Measurements from ENCODE around the gene DYNLRB1. TPM values are rescaled to one million over a fixed set of nuclear protein-coding genes. Genes with fewer than 3 reads are reported as not detected.
A peak's percentile ranks its signal among the peaks of the same experiment; 100 is the strongest.

Gene DYNLRB1
- total RNA-seq, 2 experiments from 2014 or later: 66.6 to 70.9 TPM

DNA sequence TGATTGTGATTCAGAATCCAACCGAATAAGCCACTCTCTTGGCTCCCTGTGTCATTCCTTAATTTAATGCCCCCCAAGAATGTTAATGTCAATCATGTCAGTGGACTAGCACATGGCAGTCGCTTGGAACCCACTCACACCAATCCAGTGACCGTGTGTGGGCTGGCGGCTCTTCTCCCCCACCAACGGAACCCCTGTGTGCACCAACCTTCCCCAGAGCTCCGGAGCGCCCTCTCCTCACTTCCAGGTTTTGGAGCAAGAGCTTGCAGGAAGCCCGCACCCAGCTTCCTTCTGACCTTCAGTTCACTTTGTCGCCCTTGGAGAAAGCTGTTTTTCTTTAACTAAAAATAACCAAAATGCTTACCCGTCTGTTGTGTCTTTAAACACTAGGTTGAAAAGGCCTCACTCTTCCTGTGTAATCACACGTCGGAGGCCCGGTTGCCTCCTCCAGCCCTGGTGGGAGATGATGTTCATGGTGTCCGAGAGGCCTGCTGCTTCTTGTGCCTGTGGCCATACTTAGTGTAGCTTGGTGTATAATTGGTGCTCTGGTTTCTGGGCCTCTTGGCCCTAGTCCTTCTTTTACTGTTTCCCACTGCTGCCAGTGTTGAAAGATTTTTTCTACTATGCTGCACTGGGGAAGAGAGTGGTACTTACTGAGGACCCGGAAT, 24.5 kb downstream of the DYNLRB1 start:
- peak overlapping the region; percentile 71 for H3K27ac Mint-ChIP-seq
- ChIA-PET POLR2A (interaction anchor here (1.0 kb wide), 1 partner anchor 11 kb away, joined by 4 read pairs; no protein-coding TSS in a partner anchor), CTCF (interaction anchor here (0.7 to 4.1 kb wide), 8 partner anchors 9 to 229 kb away, joined by 3 to 17 read pairs (median 10); no protein-coding TSS in a partner anchor)
- ATAC-seq (no peak), DNase-seq (no peak)
- no peak overlapping the region for H3K4me3 Mint-ChIP-seq
- TF ChIP-seq, protein P1, sequence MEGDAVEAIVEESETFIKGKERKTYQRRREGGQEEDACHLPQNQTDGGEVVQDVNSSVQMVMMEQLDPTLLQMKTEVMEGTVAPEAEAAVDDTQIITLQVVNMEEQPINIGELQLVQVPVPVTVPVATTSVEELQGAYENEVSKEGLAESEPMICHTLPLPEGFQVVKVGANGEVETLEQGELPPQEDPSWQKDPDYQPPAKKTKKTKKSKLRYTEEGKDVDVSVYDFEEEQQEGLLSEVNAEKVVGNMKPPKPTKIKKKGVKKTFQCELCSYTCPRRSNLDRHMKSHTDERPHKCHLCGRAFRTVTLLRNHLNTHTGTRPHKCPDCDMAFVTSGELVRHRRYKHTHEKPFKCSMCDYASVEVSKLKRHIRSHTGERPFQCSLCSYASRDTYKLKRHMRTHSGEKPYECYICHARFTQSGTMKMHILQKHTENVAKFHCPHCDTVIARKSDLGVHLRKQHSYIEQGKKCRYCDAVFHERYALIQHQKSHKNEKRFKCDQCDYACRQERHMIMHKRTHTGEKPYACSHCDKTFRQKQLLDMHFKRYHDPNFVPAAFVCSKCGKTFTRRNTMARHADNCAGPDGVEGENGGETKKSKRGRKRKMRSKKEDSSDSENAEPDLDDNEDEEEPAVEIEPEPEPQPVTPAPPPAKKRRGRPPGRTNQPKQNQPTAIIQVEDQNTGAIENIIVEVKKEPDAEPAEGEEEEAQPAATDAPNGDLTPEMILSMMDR (IDR thresholded peaks at IDR 0.05): no peak
- peaks cover 16% of the 10 kb centered on the region for H3K4me1 Mint-ChIP-seq (ENCODE audit: low read depth)
- no peaks in the 10 kb centered on the region for H3K9me3 Mint-ChIP-seq
- H3K27me3 Mint-ChIP-seq: peaks cover 3% of the 10 kb centered on the region
- intact Hi-C loops (cut with micrococcal nuclease): no loop called here
- H3K36me3 Mint-ChIP-seq (ENCODE audit: low read depth): peaks cover 13% of the 10 kb centered on the region

DNA sequence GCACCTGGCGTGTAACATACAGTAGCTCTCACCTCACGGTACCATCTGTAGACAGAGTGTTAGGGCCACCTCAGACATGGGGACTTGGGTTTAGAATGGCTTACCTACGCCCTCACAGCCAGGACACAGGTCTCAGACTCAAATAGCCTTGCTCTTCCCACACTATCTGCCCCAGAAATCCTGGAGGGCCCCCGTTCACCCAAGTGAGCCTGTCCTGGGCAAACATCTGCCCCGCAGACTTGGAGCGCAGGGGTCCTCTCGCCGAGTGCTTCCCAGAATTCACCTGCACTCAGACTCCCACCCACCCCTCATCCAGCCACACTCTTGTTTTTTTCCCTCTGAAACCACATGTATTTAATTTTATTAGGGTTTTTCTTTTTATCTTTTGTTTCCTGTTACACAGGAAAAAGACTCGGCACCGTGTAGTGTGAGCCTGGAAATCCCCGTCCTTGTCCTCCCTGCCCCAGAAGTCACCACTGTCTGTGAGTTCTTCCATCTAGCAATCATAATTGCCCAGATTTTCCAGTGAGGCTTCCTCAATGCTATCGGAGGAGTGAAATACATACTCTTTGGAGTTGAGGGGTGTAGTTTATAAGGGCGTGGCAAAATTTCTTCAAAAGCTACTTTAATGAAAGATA, 25.2 kb downstream of the DYNLRB1 start:
- Mint-ChIP-seq H3K4me1 (ENCODE audit: low read depth) (peaks cover 16% of the 10 kb centered on the region), H3K36me3 (ENCODE audit: low read depth) (peaks cover 13% of the 10 kb centered on the region), H3K4me3 (no peak overlapping the region), H3K27me3 (peaks cover 3% of the 10 kb centered on the region), H3K9me3 (no peaks in the 10 kb centered on the region), H3K27ac (peak overlapping the region; percentile 71)
- TF ChIP-seq, protein P1 (IDR thresholded peaks at IDR 0.05): no peak
- ATAC-seq (no peak), DNase-seq (no peak)
- POLR2A ChIA-PET: interaction anchor here (1.0 kb wide), 1 partner anchor 11 kb away, joined by 4 read pairs; no protein-coding TSS in a partner anchor
- CTCF ChIA-PET: interaction anchor here (0.7 to 4.1 kb wide), 5 partner anchors 8 to 229 kb away, joined by 3 to 17 read pairs (median 8); no protein-coding TSS in a partner anchor
- intact Hi-C loops (cut with micrococcal nuclease): no loop called here

DNA sequence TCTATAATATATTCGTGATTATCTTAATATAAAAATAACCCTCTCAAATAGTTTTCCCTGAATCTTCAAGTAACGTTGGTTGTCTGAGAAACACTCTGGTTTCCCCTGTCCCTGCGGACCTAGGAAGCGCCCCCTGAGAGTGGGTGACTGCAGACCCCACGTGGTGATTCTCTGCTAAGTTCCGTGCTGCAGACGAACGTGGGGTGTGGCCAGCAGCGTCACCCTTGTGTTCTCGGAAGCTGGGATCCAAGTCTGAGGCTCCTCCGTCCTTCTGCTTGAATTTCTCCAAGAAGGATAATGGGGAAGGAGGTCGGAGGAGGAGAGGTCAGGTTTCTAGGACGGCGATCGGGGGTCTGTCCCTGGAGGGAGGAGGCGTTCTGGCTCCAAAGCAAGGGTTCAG, 25.7 kb downstream of the DYNLRB1 start:
- Mint-ChIP-seq H3K36me3 (ENCODE audit: low read depth) (peaks cover 10% of the 10 kb centered on the region), H3K4me3 (no peak overlapping the region), H3K27me3 (peaks cover 4% of the 10 kb centered on the region), H3K27ac (peak overlapping the region; percentile 11), H3K9me3 (no peaks in the 10 kb centered on the region), H3K4me1 (ENCODE audit: low read depth) (peaks cover 16% of the 10 kb centered on the region)
- TF ChIP-seq, protein P1 (IDR thresholded peaks at IDR 0.05): no peak
- DNase-seq (no peak), ATAC-seq (no peak)
- POLR2A ChIA-PET: interaction anchor here (1.2 kb wide), 1 partner anchor 16 kb away, joined by 3 read pairs; no protein-coding TSS in a partner anchor
- CTCF ChIA-PET: interaction anchor here (1.3 to 4.1 kb wide), 3 partner anchors 228 to 230 kb away, joined by 6 to 17 read pairs (median 12); no protein-coding TSS in a partner anchor
- intact Hi-C loops (cut with micrococcal nuclease): no loop called here

- Mint-ChIP-seq H3K4me3 (no peak overlapping the region), H3K27me3 (peaks cover 4% of the 10 kb centered on the region), H3K36me3 (ENCODE audit: low read depth) (peaks cover 6% of the 10 kb centered on the region), H3K4me1 (ENCODE audit: low read depth) (peaks cover 16% of the 10 kb centered on the region), H3K9me3 (no peaks in the 10 kb centered on the region), H3K27ac (peak overlapping the region; percentile 11)
- ChIA-PET POLR2A (interaction anchor here (1.2 to 1.4 kb wide), 2 partner anchors 12 to 16 kb away, joined by 3 read pairs; no protein-coding TSS in a partner anchor), CTCF (interaction anchor here (3.3 kb wide), 1 partner anchor 230 kb away, joined by 12 read pairs; no protein-coding TSS in a partner anchor)
- intact Hi-C loops (cut with micrococcal nuclease): no loop called here
- ATAC-seq (no peak), DNase-seq (no peak)
- TF ChIP-seq, protein P1 (IDR thresholded peaks at IDR 0.05): no peak
Measured at GRCh38 chr20:34542439-34542838, 26.2 kb downstream of the DYNLRB1 start.

All from activated CD8-positive, alpha-beta T cell treated with anti-CD3 and anti-CD28 coated beads for 36 hours (primary cell).